PC-3 (cell line): ENCODE measurements around the gene SLC2A13.

Source experiments
- EZH2 ChIP-seq: fragments of 300-600 bp; sonication (generic); IDR thresholded peaks from one replicate; pipeline ENCODE4 v1.6.1; 2017; ENCODE audit warnings: antibody characterized with exemption, mild to moderate bottlenecking, low read length; ENCODE audit not compliant: unreplicated experiment
- TF ChIP-seq, protein P1 (sequence below): fragments of 300-600 bp; sonication (generic); conservative IDR thresholded peaks from 2 replicates; pipeline ENCODE4 v1.5.1; 2017; ENCODE audit warnings: antibody characterized with exemption, low read depth, mild to moderate bottlenecking, low read length

DNA sequence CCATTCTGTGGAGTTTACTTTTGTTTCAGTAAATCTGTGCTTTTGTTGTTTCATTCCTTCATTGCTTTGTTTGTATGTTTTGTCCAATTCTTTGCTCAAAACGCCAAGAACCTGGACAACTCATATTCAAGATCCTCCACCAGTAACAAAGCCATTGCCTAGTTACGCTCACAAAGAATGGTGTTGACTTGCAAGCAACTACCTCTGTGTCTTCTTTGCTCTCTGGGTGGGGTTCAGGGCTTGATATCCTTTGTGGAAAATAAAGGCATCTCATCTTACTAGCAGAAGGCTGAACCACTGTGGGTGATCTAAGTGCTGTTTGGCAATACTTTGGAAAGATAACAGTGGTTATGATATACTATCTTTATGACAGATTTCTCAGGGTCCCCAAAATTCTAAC, 252.9 kb downstream of the SLC2A13 start:
- TF ChIP-seq, protein P1, sequence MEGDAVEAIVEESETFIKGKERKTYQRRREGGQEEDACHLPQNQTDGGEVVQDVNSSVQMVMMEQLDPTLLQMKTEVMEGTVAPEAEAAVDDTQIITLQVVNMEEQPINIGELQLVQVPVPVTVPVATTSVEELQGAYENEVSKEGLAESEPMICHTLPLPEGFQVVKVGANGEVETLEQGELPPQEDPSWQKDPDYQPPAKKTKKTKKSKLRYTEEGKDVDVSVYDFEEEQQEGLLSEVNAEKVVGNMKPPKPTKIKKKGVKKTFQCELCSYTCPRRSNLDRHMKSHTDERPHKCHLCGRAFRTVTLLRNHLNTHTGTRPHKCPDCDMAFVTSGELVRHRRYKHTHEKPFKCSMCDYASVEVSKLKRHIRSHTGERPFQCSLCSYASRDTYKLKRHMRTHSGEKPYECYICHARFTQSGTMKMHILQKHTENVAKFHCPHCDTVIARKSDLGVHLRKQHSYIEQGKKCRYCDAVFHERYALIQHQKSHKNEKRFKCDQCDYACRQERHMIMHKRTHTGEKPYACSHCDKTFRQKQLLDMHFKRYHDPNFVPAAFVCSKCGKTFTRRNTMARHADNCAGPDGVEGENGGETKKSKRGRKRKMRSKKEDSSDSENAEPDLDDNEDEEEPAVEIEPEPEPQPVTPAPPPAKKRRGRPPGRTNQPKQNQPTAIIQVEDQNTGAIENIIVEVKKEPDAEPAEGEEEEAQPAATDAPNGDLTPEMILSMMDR: no peak
- no peak for TF ChIP-seq EZH2
